ENCODE data around the gene PSMG4.

DNA sequence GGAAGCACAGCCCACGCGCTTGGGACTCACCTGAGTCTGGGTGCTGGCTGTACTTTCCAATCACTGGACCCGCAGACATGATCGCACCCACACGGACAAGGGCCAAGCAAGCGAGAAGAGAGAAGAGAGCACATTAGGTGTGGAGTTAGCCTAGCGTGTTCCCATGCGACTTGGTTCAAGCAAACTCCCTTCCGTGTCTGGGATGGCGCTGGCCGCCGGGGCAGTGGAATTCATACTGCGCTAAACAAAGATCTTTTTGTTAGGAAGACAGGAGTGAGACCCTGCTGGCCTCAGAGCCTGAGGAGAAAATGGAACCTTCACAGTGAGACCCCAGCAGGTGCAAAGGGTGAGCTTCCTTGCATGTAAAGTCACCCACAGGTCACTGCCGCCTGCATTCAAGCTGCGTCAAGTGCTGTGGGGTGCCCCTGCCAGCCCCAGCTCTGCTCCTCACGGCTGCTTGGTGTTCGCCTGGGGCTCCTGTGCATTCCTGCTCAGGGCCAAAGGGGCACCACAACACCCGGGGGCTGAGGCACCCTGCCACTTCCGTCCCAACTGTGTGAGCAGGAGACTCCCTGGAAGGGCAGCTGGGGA, 26.4 kb downstream of the PSMG4 start:
- TF ChIP-seq POLR2A (IDR thresholded peaks at IDR 0.05; ENCODE audit: low read depth, low read length) (no peak), POLR2AphosphoS5 (IDR thresholded peaks at IDR 0.05; ENCODE audit: low read depth, low read length) (no peak), SPI1 (IDR thresholded peaks at IDR 0.05; ENCODE audit: low read depth, low read length) (no peak), TAF1 (IDR thresholded peaks at IDR 0.05; ENCODE audit: low read depth, low read length) (no peak), PAX5 (IDR thresholded peaks at IDR 0.05; ENCODE audit: insufficient read depth, low read length, severe bottlenecking) (no peak), POU2F2 (IDR thresholded peaks at IDR 0.05; ENCODE audit: low read depth, low read length) (no peak)
